Measurements from ENCODE around the gene DAGLA. TPM values are rescaled to one million over a fixed set of nuclear protein-coding genes. Genes with fewer than 3 reads are reported as not detected.

The DAGLA gene
- total RNA-seq, 2 experiments from 2014 or later = 0.52 to 0.73 TPM

DNA sequence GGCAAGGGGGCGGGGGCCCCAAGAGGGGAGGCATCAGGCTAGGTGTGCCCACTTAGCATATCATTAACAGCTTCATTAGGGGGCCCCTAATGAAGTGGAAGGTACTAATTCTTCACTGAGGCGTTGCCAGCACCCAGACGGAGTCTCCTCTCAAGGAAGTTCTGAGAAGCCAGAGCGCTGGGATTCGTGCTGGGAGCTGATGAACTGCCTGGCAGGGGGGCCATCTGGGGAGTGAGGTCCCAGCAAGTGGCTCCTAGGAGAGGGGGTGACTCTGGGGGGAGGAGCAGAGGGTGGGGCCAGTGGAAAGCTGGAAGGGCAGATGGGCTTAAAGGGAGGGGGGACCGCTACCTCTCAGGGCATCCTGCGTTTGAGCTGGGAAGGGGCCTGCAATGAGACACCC lies 29.8 kb downstream of the DAGLA start:
- Histone ChIP-seq H3K36me3 (ENCODE audit: insufficient read depth, low read length) (no peaks in the 10 kb centered on the region), H3K4me3 (ENCODE audit: low read length) (no peak overlapping the region), H3K27ac (ENCODE audit: low read depth in 1 of 2, low read length in 2 of 2) (no peak overlapping the region), H3K4me1 (ENCODE audit: insufficient read depth, low read length) (no peaks in the 10 kb centered on the region), H3K27me3 (ENCODE audit: control insufficient read depth in 1 of 2, insufficient read depth in 2 of 2, low read length in 2 of 2) (no peaks in the 10 kb centered on the region), H3K9me3 (ENCODE audit: control insufficient read depth in 1 of 2, insufficient read depth in 1 of 2, low read length in 2 of 2) (no peaks in the 10 kb centered on the region)
- Mint-ChIP-seq H3K4me3 (no peak overlapping the region), H3K36me3 (ENCODE audit: low read depth) (no peaks in the 10 kb centered on the region), H3K27me3 (no peaks in the 10 kb centered on the region), H3K9me3 (no peaks in the 10 kb centered on the region), H3K27ac (no peak overlapping the region), H3K4me1 (ENCODE audit: low read depth) (no peaks in the 10 kb centered on the region)
- no peak for DNase-seq
- ChIA-PET POLR2A (no interaction called here), CTCF (no interaction called here)
- ATAC-seq (ENCODE audit: poor library complexity) = no peak
- intact Hi-C loops (cut with DNase I, micrococcal nuclease) = no loop called here
- no peak for TF ChIP-seq CTCF (IDR thresholded peaks at IDR 0.05)

GRCh38 chr11:61711037-61711436 lies 30.8 kb downstream of the DAGLA start:
- POLR2A ChIA-PET = no interaction called here
- Histone ChIP-seq H3K9me3 (ENCODE audit: control insufficient read depth in 1 of 2, insufficient read depth in 1 of 2, low read length in 2 of 2) (no peaks in the 10 kb centered on the region), H3K36me3 (ENCODE audit: insufficient read depth, low read length) (no peaks in the 10 kb centered on the region), H3K4me3 (ENCODE audit: low read length) (no peak overlapping the region), H3K27ac (ENCODE audit: low read depth in 1 of 2, low read length in 2 of 2) (no peak overlapping the region), H3K27me3 (ENCODE audit: control insufficient read depth in 1 of 2, insufficient read depth in 2 of 2, low read length in 2 of 2) (no peaks in the 10 kb centered on the region), H3K4me1 (ENCODE audit: insufficient read depth, low read length) (no peaks in the 10 kb centered on the region)
- intact Hi-C loops (cut with DNase I, micrococcal nuclease) = no loop called here
- CTCF ChIA-PET = no interaction called here
- ATAC-seq (ENCODE audit: poor library complexity) (no peak), DNase-seq (no peak)
- H3K27ac Mint-ChIP-seq = no peak overlapping the region
- H3K27me3 Mint-ChIP-seq = no peaks in the 10 kb centered on the region
- TF ChIP-seq CTCF (IDR thresholded peaks at IDR 0.05) = no peak
- no peaks in the 10 kb centered on the region for H3K4me1 Mint-ChIP-seq (ENCODE audit: low read depth)
- H3K4me3 Mint-ChIP-seq = no peak overlapping the region
- no peaks in the 10 kb centered on the region for H3K36me3 Mint-ChIP-seq (ENCODE audit: low read depth)
- H3K9me3 Mint-ChIP-seq = no peaks in the 10 kb centered on the region

DNA sequence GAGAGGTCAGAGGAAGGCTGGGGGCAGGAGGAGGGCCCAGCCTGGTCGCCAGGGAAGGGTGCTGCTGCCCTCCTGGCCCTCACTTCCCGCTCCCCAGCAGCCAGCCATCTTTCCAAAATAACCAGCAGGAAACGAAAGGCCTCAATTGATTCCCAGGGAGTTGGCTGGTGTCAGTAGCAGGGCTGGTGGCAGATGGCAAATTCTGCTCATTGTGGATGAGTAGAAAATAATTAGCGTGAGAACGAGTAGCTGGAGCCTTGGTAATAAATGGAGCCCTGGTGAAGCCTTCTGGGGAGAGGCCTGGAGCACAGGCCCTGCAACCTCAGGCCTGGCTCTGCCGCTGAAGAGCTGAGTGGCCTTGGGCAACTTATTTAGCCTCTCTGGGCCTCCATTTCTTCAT lies 31.3 kb downstream of the DAGLA start:
- no peaks in the 10 kb centered on the region for H3K9me3 Mint-ChIP-seq
- no peaks in the 10 kb centered on the region for H3K27me3 ChIP-seq (ENCODE audit: control insufficient read depth in 1 of 2, insufficient read depth in 2 of 2, low read length in 2 of 2)
- H3K4me1 ChIP-seq (ENCODE audit: insufficient read depth, low read length) = no peaks in the 10 kb centered on the region
- H3K4me3 Mint-ChIP-seq = no peak overlapping the region
- DNase-seq = no peak
- POLR2A ChIA-PET = no interaction called here
- H3K27me3 Mint-ChIP-seq = no peaks in the 10 kb centered on the region
- H3K4me3 ChIP-seq (ENCODE audit: low read length) = no peak overlapping the region
- H3K36me3 Mint-ChIP-seq (ENCODE audit: low read depth) = no peaks in the 10 kb centered on the region
- H3K9me3 ChIP-seq (ENCODE audit: control insufficient read depth in 1 of 2, insufficient read depth in 1 of 2, low read length in 2 of 2) = no peaks in the 10 kb centered on the region
- intact Hi-C loops (cut with DNase I, micrococcal nuclease) = no loop called here
- no peak for ATAC-seq (ENCODE audit: poor library complexity)
- no peaks in the 10 kb centered on the region for H3K4me1 Mint-ChIP-seq (ENCODE audit: low read depth)
- no peak for TF ChIP-seq CTCF (IDR thresholded peaks at IDR 0.05)
- H3K36me3 ChIP-seq (ENCODE audit: insufficient read depth, low read length) = no peaks in the 10 kb centered on the region
- no peak overlapping the region for H3K27ac Mint-ChIP-seq
- CTCF ChIA-PET = no interaction called here
- no peak overlapping the region for H3K27ac ChIP-seq (ENCODE audit: low read depth in 1 of 2, low read length in 2 of 2)

Data from CD4-positive, alpha-beta T cell (primary cell).